ENCODE measurements around the gene CSF2RB.

GRCh38 chr22:36938028-36938425 is 24.6 kb downstream of the CSF2RB start:
- TF ChIP-seq CTCF (IDR thresholded peaks at IDR 0.05) (no peak), RAD21 (conservative IDR thresholded peaks at IDR 0.05 in 1 of 2, IDR thresholded peaks at IDR 0.05 in 1 of 2) (no peak), ELK1 (IDR thresholded peaks at IDR 0.05; ENCODE audit: low read depth, low read length) (no peak), CHD2 (IDR thresholded peaks at IDR 0.05; ENCODE audit: low read length, partially characterized antibody) (no peak), RFX5 (IDR thresholded peaks at IDR 0.05) (no peak), FOSL2 (IDR thresholded peaks at IDR 0.05) (no peak), FOSL2 (CRISPR knock-in tag; IDR thresholded peaks at IDR 0.05) (no peak), SREBF2 (IDR thresholded peaks at IDR 0.05) (no peak), POLR2A (IDR thresholded peaks at IDR 0.05; ENCODE audit: low read length) (no peak), CEBPB (IDR thresholded peaks at IDR 0.05) (no peak), CBX8 (IDR thresholded peaks at IDR 0.05) (no peak)
- TF ChIP-seq, protein P1, sequence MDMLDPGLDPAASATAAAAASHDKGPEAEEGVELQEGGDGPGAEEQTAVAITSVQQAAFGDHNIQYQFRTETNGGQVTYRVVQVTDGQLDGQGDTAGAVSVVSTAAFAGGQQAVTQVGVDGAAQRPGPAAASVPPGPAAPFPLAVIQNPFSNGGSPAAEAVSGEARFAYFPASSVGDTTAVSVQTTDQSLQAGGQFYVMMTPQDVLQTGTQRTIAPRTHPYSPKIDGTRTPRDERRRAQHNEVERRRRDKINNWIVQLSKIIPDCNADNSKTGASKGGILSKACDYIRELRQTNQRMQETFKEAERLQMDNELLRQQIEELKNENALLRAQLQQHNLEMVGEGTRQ (IDR thresholded peaks at IDR 0.05), result no peak
- TF ChIP-seq, protein P2, sequence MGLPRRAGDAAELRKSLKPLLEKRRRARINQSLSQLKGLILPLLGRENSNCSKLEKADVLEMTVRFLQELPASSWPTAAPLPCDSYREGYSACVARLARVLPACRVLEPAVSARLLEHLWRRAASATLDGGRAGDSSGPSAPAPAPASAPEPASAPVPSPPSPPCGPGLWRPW (IDR thresholded peaks at IDR 0.05), result no peak
- TF ChIP-seq, protein P3, sequence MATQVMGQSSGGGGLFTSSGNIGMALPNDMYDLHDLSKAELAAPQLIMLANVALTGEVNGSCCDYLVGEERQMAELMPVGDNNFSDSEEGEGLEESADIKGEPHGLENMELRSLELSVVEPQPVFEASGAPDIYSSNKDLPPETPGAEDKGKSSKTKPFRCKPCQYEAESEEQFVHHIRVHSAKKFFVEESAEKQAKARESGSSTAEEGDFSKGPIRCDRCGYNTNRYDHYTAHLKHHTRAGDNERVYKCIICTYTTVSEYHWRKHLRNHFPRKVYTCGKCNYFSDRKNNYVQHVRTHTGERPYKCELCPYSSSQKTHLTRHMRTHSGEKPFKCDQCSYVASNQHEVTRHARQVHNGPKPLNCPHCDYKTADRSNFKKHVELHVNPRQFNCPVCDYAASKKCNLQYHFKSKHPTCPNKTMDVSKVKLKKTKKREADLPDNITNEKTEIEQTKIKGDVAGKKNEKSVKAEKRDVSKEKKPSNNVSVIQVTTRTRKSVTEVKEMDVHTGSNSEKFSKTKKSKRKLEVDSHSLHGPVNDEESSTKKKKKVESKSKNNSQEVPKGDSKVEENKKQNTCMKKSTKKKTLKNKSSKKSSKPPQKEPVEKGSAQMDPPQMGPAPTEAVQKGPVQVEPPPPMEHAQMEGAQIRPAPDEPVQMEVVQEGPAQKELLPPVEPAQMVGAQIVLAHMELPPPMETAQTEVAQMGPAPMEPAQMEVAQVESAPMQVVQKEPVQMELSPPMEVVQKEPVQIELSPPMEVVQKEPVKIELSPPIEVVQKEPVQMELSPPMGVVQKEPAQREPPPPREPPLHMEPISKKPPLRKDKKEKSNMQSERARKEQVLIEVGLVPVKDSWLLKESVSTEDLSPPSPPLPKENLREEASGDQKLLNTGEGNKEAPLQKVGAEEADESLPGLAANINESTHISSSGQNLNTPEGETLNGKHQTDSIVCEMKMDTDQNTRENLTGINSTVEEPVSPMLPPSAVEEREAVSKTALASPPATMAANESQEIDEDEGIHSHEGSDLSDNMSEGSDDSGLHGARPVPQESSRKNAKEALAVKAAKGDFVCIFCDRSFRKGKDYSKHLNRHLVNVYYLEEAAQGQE (IDR thresholded peaks at IDR 0.05), result no peak
- TF ChIP-seq, protein P4, sequence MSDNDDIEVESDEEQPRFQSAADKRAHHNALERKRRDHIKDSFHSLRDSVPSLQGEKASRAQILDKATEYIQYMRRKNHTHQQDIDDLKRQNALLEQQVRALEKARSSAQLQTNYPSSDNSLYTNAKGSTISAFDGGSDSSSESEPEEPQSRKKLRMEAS (IDR thresholded peaks at IDR 0.05), result no peak
